Muscle layer of colon (tissue), 2 donors: Measurements from ENCODE around the gene PDE3A.

Source experiments
- H3K27ac ChIP-seq: one replicate; pipeline ENCODE4 v1.7.0; 2013; ENCODE audit warnings: low read depth, mild to moderate bottlenecking, low read length, moderate library complexity
- H3K27me3 ChIP-seq, 2 donors: one replicate each; pipeline ENCODE4 v1.7.0; 2013; ENCODE audit warnings: low read length in 2 of 2, mild to moderate bottlenecking in 2 of 2; ENCODE audit not compliant: insufficient read depth in 2 of 2, control insufficient read depth in 1 of 2
- H3K36me3 ChIP-seq: one replicate; pipeline ENCODE4 v1.7.0; 2013; ENCODE audit warnings: mild to moderate bottlenecking, low read length; ENCODE audit not compliant: insufficient read depth
- H3K4me1 ChIP-seq: one replicate; pipeline ENCODE4 v1.7.0; 2013; ENCODE audit warnings: mild to moderate bottlenecking, low read length; ENCODE audit not compliant: insufficient read depth
- H3K4me3 ChIP-seq, 2 donors: one replicate each; pipeline ENCODE4 v1.7.0; 2013; ENCODE audit warnings: low read length in 2 of 2, low read depth in 1 of 2, mild to moderate bottlenecking in 1 of 2, moderate library complexity in 1 of 2
- H3K9ac ChIP-seq: one replicate; pipeline ENCODE4 v1.7.0; 2013; ENCODE audit warnings: low read length
- H3K9me3 ChIP-seq: one replicate; pipeline ENCODE4 v1.7.0; 2013; ENCODE audit warnings: mild to moderate bottlenecking, low read length
- donor health status: abdominal sarcoma.
- donor health status: Adenocarcinoma of cecum.

PDE3A gene

DNA sequence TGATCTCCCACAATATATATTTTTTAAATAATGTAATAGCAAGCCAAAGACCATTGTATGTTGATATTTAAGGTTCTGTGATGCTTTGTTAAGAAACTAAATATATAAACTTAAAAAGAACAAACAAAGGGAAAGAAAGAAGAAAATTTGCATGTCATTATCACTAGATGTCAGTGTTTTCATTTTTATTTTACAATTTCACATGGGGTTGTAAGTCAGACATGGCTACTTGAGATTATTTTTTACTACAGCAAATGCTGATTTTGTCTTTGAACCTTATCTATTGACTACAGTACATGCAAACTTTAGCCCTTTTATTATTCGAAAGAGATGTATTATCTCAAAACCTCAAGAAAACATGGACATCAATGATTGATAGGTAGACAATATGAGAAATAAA lies 362.9 kb downstream of the PDE3A start:
- H3K27ac ChIP-seq, result no peak overlapping the region
- no peaks in the 10 kb centered on the region for H3K27me3 ChIP-seq
- no peaks in the 10 kb centered on the region for H3K4me1 ChIP-seq
- H3K36me3 ChIP-seq, result no peaks in the 10 kb centered on the region
- H3K9me3 ChIP-seq, result no peaks in the 10 kb centered on the region
- H3K9ac ChIP-seq, result no peak overlapping the region
- no peak overlapping the region for H3K4me3 ChIP-seq
